ENCODE measurements around the gene KCNH4. TPM values are rescaled to one million over a fixed set of nuclear protein-coding genes. Genes with fewer than 3 reads are reported as not detected.
"Not testable (repeated sequence)": the region's sequence is repeated elsewhere in the genome, so short reads cannot be mapped to it uniquely, and the experiment has no call there.

KCNH4 gene
- total RNA-seq, 1 donor from 2014 or later: not detected

GRCh38 chr17:42193969-42194899, 13.3 kb upstream of the KCNH4 start, which contains the start of gene GHDC:
Gene GHDC, minus strand, starts transcription at chr17:42194494. Its CDS starts 913 bp downstream, at chr17:42193581.
- peak; percentile 80 for DNase-seq (ENCODE audit: low read depth)

GRCh38 chr17:42193216-42193968, 12.4 kb upstream of the KCNH4 start:
- DNase-seq (ENCODE audit: low read depth): no peak

- DNase-seq (ENCODE audit: low read depth): no peak
Measured at GRCh38 chr17:42192189-42193126, 11.5 kb upstream of the KCNH4 start.

- DNase-seq (ENCODE audit: low read depth): no peak
Measured at GRCh38 chr17:42191275-42191608, 10.3 kb upstream of the KCNH4 start.

- no peak for DNase-seq (ENCODE audit: low read depth)
Measured at GRCh38 chr17:42190491-42191274, 9.7 kb upstream of the KCNH4 start.

GRCh38 chr17:42189651-42189965, 8.7 kb upstream of the KCNH4 start:
- DNase-seq (ENCODE audit: low read depth): no peak

- no peak for DNase-seq (ENCODE audit: low read depth)
Measured at GRCh38 chr17:42188749-42189650, 8.1 kb upstream of the KCNH4 start.

GRCh38 chr17:42187833-42188232, 6.9 kb upstream of the KCNH4 start:
- DNase-seq (ENCODE audit: low read depth): no peak

GRCh38 chr17:42186191-42186590, 5.2 kb upstream of the KCNH4 start:
- DNase-seq (ENCODE audit: low read depth): not testable (repeated sequence)

- no peak for DNase-seq (ENCODE audit: low read depth)
Measured at GRCh38 chr17:42185621-42185930, 4.6 kb upstream of the KCNH4 start.

GRCh38 chr17:42184713-42185620, 4.0 kb upstream of the KCNH4 start, which contains the start of gene HCRT:
Gene HCRT, minus strand, starts transcription at chr17:42185452. Its CDS starts 87 bp downstream, at chr17:42185365.
- no peak for DNase-seq (ENCODE audit: low read depth)

- peak; percentile 77 for DNase-seq (ENCODE audit: low read depth)
Measured at GRCh38 chr17:42183741-42184711, 3.1 kb upstream of the KCNH4 start.

- DNase-seq (ENCODE audit: low read depth): peak; percentile 13
Measured at GRCh38 chr17:42182927-42183734, 2.2 kb upstream of the KCNH4 start.

GRCh38 chr17:42181851-42182207, 887 bp upstream of the KCNH4 start:
- DNase-seq (ENCODE audit: low read depth): no peak

- no peak for DNase-seq (ENCODE audit: low read depth)
Measured at GRCh38 chr17:42180411-42180921, 476 bp downstream of the KCNH4 start.

GRCh38 chr17:42179911-42180410, 981 bp downstream of the KCNH4 start:
- peak; percentile 51 for DNase-seq (ENCODE audit: low read depth)
